IgD-negative memory B cell (primary cell): ENCODE data around the gene LINC00305. TPM values are rescaled to one million over a fixed set of nuclear protein-coding genes. Genes with fewer than 3 reads are reported as not detected.

Experiments
- H3K27ac Mint-ChIP-seq, 3 donors: one replicate each; pipeline ENCODE4 v1.8.0; 2020 to 2022; ENCODE audit warnings: mild to moderate bottlenecking in 3 of 3, mixed read lengths in 3 of 3, moderate library complexity in 1 of 3
- H3K27me3 Mint-ChIP-seq: one replicate; pipeline ENCODE4 v1.8.0; 2021; ENCODE audit warnings: mixed read lengths
- H3K36me3 Mint-ChIP-seq: one replicate; pipeline ENCODE4 v1.8.0; 2020; ENCODE audit warnings: mild to moderate bottlenecking, mixed read lengths
- H3K4me1 Mint-ChIP-seq, 3 donors: one replicate each; pipeline ENCODE4 v1.8.0; 2020 to 2022; ENCODE audit warnings: mixed read lengths in 3 of 3, mild to moderate bottlenecking in 1 of 3
- H3K4me3 Mint-ChIP-seq, 4 donors: one replicate each; pipeline ENCODE4 v1.8.0; 2020 to 2022; ENCODE audit warnings: mild to moderate bottlenecking in 4 of 4, mixed read lengths in 4 of 4, moderate library complexity in 3 of 4
- H3K9me3 Mint-ChIP-seq, 3 donors: one replicate each; pipeline ENCODE4 v1.8.0; 2020 to 2021; ENCODE audit warnings: mixed read lengths in 3 of 3, mild to moderate bottlenecking in 1 of 3
- polyA plus RNA-seq: library from polyadenylated mRNA; unstranded; fragments of 300-500 nt; fragmentation: Illumina TruSeq; gene quantifications from one replicate; pipeline ENCODE4 v1.2.3, GENCODE V29; 2021

LINC00305 gene
- polyA plus RNA-seq, 1 donor from 2014 or later, result not detected

DNA sequence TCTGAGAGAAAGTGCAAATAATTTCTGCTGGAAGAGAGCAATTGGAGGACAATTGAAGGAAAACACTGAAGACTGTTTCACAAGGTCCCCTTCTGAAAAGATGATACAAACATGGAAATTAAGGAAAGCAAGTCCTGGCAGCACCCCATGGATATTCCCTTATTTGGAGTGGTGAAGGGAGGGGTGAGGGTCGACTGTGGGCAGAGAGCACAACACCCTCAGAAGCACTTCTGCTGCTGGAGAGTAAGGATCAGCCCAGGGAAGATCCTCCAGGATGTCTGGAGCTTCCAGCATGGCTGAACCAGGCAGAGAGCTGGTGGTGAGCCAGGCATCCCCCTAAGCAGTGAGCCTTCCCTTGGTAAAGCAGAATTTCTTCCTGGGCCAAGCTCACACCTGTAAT lies 54.7 kb downstream of the LINC00305 start:
- Mint-ChIP-seq H3K36me3 (no peaks in the 10 kb centered on the region), H3K9me3 (no peaks in the 10 kb centered on the region), H3K4me1 (peaks cover 0 to under 1% (median 0%) of the 10 kb centered on the region in 3 donors), H3K27me3 (no peaks in the 10 kb centered on the region), H3K4me3 (no peak overlapping the region), H3K27ac (no peak overlapping the region)

DNA sequence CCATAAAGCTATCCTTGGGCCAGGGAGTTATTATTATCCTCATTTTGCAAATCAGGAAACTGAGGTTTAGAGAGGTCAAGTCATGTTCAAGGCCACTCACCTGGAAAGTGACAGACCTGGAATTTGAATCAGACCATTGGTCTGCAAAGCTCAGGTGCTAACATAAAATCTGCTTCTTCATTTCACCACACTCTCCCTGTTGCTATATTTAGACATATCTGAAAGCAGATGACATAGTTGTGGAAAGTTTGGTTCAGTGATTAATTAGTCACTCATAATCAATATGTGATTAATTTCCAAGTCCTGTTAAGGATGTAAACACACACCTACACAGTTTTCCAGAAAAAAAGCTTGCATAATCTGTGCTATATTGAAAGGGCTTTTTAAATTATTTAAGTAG lies 57.4 kb downstream of the LINC00305 start:
- Mint-ChIP-seq H3K4me1 (no peaks in the 10 kb centered on the region), H3K4me3 (no peak overlapping the region), H3K27ac (no peak overlapping the region), H3K36me3 (no peaks in the 10 kb centered on the region), H3K27me3 (no peaks in the 10 kb centered on the region), H3K9me3 (no peaks in the 10 kb centered on the region)

DNA sequence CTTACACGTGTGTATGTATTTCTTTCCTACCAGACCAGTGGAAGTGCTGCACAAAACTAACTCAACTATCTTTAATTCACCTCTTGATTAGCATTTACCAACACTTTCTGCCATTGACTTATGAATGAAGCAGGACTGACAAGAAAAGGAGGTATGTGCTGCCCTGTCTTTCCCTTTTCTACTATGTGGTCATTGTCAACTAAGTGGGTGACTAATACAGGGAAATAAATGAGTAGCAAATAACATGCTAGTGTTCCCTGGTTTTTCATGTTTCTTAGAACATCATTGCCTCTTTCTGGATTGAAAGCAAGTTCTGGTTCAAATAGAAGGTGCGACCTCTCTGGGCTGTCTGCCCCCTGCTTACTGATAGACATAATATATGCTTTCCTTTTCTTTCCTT lies 58.0 kb downstream of the LINC00305 start:
- Mint-ChIP-seq H3K27ac (no peak overlapping the region), H3K4me1 (no peaks in the 10 kb centered on the region), H3K27me3 (no peaks in the 10 kb centered on the region), H3K9me3 (no peaks in the 10 kb centered on the region), H3K4me3 (no peak overlapping the region), H3K36me3 (no peaks in the 10 kb centered on the region)

DNA sequence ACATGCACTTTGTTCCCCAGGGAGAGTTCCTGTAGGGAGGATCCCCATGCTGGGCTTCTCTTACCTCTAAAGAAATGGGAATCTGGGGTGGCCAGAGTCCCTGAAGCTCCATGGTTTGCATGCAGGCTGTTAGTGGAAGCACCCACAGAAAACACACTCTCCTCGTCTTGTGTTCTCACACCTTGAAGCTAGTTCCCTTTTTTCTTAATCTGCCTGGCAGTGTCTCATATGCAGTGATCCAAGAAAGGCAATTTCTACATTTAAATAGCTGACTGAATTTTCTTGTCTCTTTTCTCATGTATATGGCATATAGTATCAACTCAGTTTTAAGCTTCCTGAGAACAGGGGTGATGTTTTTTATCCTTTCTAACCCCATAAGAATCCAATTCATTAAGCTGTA lies 65.0 kb downstream of the LINC00305 start:
- H3K27me3 Mint-ChIP-seq, result no peaks in the 10 kb centered on the region
- H3K36me3 Mint-ChIP-seq, result no peaks in the 10 kb centered on the region
- H3K4me1 Mint-ChIP-seq, result peaks cover 0 to 1% (median 0%) of the 10 kb centered on the region in 3 donors
- no peak overlapping the region for H3K27ac Mint-ChIP-seq
- no peak overlapping the region for H3K4me3 Mint-ChIP-seq
- peaks cover 0 to 1% (median 0%) of the 10 kb centered on the region in 3 donors for H3K9me3 Mint-ChIP-seq

DNA sequence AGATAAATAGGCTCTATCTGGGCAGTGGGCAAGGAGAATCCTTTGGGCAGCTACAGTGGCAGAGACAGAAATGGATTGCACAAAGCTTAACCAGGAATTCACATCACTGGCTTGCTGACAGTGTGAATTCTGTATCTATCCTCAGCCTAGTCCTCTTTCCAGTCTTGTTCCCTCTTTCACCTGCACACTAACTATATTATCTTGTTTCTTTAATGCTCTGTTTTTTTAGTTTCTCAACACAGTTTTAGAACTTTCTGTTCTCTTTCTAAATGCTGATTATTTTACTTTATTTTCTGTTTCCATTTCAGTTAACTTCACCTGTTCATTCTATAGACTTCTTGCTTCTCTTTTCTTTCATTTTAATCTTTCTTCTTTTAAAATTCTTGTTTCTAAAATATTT lies 66.4 kb downstream of the LINC00305 start:
- Mint-ChIP-seq H3K4me3 (no peak overlapping the region), H3K27me3 (no peaks in the 10 kb centered on the region), H3K36me3 (no peaks in the 10 kb centered on the region), H3K9me3 (peaks cover 0 to 1% (median 0%) of the 10 kb centered on the region in 3 donors), H3K27ac (peak overlapping the region in 1 of 3 donors; percentile 3), H3K4me1 (peaks cover 0 to 1% (median 0%) of the 10 kb centered on the region in 3 donors)

DNA sequence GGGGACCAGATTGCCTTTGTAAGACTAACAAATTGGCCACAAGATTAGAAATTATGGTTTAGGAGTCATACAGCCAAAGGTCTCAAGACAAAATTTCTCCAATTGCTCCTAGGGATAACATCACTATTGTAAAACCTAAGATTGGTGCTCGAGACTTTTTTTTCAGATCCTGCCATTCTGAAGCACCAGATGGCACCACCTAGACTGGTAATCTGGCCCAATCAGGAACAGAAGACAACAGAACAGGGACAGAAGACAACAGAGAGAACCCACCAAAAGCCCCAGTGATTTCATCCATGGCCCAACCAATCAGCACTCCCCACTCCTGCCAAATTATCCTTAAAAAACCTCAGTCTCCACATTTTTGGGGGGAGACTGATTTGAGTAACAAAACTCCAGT lies 66.8 kb downstream of the LINC00305 start:
- Mint-ChIP-seq H3K9me3 (peaks cover 0 to 1% (median 0%) of the 10 kb centered on the region in 3 donors), H3K27me3 (no peaks in the 10 kb centered on the region), H3K4me3 (no peak overlapping the region), H3K4me1 (peaks cover 0 to 1% (median 0%) of the 10 kb centered on the region in 3 donors), H3K27ac (no peak overlapping the region), H3K36me3 (no peaks in the 10 kb centered on the region)

DNA sequence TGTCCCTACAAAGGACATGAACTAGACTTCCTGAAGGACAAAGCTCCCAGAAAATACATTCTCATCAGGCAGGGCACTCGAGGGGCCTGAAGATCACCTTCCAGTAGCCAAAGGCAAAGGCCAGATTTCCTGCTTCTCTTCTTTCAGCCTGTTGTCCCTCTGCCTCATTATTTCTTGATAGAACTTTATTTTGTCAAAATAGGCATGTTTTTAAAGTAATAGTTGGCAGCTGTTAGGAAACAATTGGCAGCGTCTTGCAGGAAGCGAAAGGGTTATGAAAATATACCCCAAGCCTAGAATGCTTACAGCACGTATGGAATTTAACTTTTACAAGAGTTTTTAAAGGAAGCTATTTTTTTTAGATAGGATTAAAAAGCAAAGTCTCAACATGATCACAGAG lies 74.9 kb downstream of the LINC00305 start:
- no peaks in the 10 kb centered on the region for H3K4me1 Mint-ChIP-seq
- H3K36me3 Mint-ChIP-seq, result no peaks in the 10 kb centered on the region
- peaks cover 3 to 4% (median 4%) of the 10 kb centered on the region in 3 donors for H3K9me3 Mint-ChIP-seq
- H3K27me3 Mint-ChIP-seq, result peaks cover 1% of the 10 kb centered on the region
- no peak overlapping the region for H3K27ac Mint-ChIP-seq
- peak overlapping the region in 1 of 4 donors; percentile 32 for H3K4me3 Mint-ChIP-seq

DNA sequence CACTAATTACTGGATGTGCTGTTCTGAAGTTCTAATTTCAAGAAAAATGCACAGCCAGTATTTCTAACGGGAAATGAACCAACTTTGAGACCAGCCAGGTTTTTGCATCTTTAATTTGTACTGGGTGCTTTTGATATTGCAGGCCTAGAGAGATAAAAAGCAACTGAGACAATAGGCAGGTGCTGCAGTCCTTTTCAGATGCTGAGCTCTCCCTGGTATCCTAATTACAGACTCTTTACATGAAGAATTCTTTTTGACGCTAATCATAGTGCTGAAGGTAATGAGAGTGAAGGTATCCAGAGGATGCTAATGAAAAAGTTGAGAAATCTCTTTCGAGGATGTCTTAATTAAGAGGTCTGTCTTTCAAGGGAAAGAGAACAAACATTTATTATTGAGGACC lies 93.9 kb downstream of the LINC00305 start:
- H3K9me3 Mint-ChIP-seq, result peaks cover 0 to 1% (median 0%) of the 10 kb centered on the region in 3 donors
- H3K4me3 Mint-ChIP-seq, result no peak overlapping the region
- peaks cover 3% of the 10 kb centered on the region for H3K27me3 Mint-ChIP-seq
- H3K36me3 Mint-ChIP-seq, result peaks cover 1% of the 10 kb centered on the region
- no peak overlapping the region for H3K27ac Mint-ChIP-seq
- H3K4me1 Mint-ChIP-seq, result no peaks in the 10 kb centered on the region

DNA sequence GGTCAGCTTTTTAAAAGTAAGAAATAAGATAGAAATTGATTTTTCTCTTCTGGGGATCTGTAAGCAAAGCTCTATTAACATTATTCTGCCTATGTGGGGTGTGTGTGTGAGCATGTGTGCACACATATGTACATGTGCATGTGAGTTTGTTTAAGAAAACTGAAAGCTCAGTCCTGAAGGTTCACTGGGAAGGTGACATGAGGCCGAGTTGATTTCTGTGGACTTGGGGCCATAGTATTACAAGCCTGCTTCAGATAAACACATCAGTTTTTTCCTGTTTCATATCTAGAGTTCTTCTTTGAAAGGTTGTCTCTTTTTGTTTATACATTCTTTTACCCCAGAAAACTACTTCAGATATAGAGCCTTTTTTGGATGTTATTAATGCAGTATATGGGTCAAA lies 95.6 kb downstream of the LINC00305 start:
- no peaks in the 10 kb centered on the region for H3K4me1 Mint-ChIP-seq
- peaks cover 3% of the 10 kb centered on the region for H3K27me3 Mint-ChIP-seq
- no peaks in the 10 kb centered on the region for H3K36me3 Mint-ChIP-seq
- no peaks in the 10 kb centered on the region for H3K9me3 Mint-ChIP-seq
- H3K27ac Mint-ChIP-seq, result no peak overlapping the region
- no peak overlapping the region for H3K4me3 Mint-ChIP-seq

DNA sequence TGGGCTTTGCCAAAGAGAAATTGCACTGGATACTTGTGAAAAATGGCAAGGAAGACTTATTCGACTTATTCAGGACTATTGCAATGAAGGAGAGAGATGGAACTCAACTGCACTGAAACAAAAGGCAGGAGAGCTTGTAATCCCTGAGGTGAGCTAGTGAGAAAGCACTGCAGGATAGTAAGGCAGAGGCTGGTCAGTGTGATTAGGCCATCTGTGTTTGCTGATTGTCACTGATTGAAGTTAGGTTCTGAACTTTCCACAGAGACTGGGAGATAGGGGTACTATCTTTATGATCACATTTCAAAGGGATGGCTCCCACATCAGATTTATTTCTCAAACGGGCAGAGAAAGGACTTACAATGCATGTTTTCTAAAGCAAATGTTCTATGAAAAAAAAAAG lies 96.1 kb downstream of the LINC00305 start:
- H3K4me1 Mint-ChIP-seq, result no peaks in the 10 kb centered on the region
- no peaks in the 10 kb centered on the region for H3K9me3 Mint-ChIP-seq
- H3K27ac Mint-ChIP-seq, result no peak overlapping the region
- H3K27me3 Mint-ChIP-seq, result peaks cover 3% of the 10 kb centered on the region
- H3K4me3 Mint-ChIP-seq, result no peak overlapping the region
- H3K36me3 Mint-ChIP-seq, result no peaks in the 10 kb centered on the region

DNA sequence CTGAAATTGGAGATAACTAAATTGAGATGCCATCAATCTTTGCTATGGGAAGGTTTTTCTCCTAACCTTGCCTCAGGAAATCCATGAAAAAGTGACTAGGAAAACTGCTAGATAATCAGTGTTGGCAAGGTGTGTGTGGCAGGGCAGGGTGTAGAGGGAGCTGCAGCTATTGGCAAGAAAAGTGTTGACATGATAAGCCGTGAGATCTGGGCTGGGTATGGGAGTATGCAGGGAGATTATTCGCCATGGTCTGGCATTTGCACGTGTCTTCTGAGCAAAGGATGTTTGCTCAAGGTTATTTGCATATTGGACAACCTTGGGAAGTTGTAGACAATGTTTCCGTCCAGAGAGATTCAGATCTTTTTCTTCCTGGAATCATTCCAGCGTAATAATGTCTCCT lies 104.3 kb downstream of the LINC00305 start:
- no peaks in the 10 kb centered on the region for H3K27me3 Mint-ChIP-seq
- H3K9me3 Mint-ChIP-seq, result peaks cover 0 to 8% (median 0%) of the 10 kb centered on the region in 3 donors
- no peak overlapping the region for H3K27ac Mint-ChIP-seq
- H3K36me3 Mint-ChIP-seq, result no peaks in the 10 kb centered on the region
- H3K4me1 Mint-ChIP-seq, result peaks cover 0 to 1% (median 0%) of the 10 kb centered on the region in 3 donors
- no peak overlapping the region for H3K4me3 Mint-ChIP-seq

DNA sequence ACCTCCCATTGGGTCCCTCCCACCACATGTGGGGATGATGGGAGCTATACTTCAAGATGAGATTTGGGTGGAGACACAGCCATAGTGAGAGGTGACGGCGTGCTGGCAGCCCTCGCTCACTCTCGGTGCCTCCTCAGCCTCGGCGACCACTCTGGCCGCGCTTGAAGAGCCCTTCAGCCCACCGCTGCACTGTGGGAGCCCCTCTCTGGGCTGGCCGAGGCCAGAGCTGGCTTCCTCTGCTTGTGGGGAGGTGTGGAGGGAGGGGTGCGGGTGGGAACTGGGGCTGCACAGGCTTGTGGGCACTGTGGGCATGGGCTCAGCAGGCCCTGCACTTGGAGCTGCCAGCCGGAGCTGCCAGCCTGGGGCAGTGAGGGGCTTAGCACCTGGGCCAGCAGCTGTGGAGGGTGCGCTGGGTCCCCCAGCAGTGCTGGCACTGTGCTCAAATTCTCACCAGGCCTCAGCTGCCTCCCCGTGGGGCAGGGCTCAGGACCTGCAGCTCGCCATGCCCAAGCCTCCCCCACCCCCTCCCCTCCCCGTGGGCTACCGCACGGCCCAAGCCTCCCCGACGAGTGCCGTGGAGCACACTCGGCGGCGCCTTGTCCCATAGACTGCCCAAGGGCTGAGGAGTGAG lies 106.0 kb downstream of the LINC00305 start:
- H3K9me3 Mint-ChIP-seq, result peaks cover 0 to 8% (median 0%) of the 10 kb centered on the region in 3 donors
- no peak overlapping the region for H3K27ac Mint-ChIP-seq
- H3K36me3 Mint-ChIP-seq, result no peaks in the 10 kb centered on the region
- no peak overlapping the region for H3K4me3 Mint-ChIP-seq
- peaks cover 0 to 1% (median 0%) of the 10 kb centered on the region in 3 donors for H3K4me1 Mint-ChIP-seq
- no peaks in the 10 kb centered on the region for H3K27me3 Mint-ChIP-seq

DNA sequence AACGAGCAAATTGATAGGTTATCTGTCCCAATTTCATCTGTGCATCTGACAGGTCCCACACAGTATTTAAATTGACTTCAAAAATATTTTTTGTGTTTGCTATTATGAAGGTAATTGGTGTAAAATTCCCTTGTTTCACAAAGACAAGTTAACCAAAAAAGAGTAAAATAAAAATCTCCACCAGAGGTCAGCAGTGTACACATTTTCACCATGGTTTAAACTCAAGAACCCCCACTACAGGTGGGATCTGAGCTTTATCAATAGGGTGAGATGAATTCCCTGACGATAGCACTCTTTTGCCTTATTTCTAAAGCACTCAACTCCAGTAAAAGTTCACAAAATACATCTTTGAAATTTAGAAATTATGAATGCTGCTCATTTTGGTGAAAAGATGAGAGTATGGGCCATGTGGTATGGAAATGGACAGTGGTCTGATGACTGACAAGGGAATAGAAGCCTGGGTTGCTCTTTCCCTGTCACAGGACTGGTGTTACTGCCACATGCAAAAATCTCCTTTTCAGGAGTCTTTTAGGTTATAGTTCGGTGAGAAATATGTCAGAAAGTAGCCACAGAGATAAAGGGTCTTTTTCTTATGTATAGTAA lies 111.0 kb downstream of the LINC00305 start:
- H3K9me3 Mint-ChIP-seq, result no peaks in the 10 kb centered on the region
- H3K27me3 Mint-ChIP-seq, result no peaks in the 10 kb centered on the region
- H3K4me3 Mint-ChIP-seq, result no peak overlapping the region
- H3K36me3 Mint-ChIP-seq, result no peaks in the 10 kb centered on the region
- no peak overlapping the region for H3K27ac Mint-ChIP-seq
- H3K4me1 Mint-ChIP-seq, result no peaks in the 10 kb centered on the region

DNA sequence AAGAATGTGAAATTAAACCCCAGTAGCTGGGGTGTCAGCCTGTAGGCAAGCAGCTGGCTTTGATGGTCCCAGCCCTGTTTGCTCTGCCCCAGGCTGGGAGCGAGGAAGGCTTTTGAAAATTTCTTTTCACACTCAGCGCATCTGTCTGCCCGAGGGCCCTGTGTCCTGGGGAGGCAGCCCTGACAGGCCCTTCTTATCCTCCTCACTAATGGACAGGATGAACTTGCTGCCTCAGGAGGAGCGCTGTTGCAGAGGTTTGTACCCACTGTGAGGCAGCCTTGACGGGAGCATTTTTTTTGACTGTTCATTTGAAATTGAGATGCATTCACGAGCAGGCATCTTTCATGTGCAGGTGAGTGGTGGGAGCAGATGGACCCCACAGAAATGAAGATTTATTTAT lies 116.6 kb downstream of the LINC00305 start:
- Mint-ChIP-seq H3K27me3 (peaks cover 2% of the 10 kb centered on the region), H3K4me3 (no peak overlapping the region), H3K4me1 (peaks cover 0 to 6% (median 0%) of the 10 kb centered on the region in 3 donors), H3K9me3 (no peaks in the 10 kb centered on the region), H3K36me3 (no peaks in the 10 kb centered on the region), H3K27ac (no peak overlapping the region)

DNA sequence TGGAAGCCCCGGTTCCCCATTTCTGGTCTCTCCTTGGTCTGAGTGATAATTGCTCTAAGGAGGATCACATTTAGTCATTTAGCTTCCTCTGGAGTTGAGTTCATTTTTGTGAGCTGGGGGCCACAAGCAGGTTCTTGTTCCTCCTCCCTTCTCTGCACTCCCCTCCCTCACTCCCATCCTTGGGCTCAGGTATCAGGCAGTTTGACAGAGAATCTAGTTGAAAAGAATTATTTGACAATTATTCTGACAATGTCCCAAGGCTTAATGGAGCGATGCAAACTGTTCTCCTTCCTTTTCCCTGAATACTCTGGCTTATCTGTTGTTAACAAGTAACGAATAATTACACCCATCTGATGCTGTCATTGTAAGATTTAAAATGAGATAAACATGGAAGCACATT lies 117.5 kb downstream of the LINC00305 start:
- Mint-ChIP-seq H3K4me3 (no peak overlapping the region), H3K27ac (no peak overlapping the region), H3K9me3 (no peaks in the 10 kb centered on the region), H3K4me1 (peaks cover 0 to 6% (median 0%) of the 10 kb centered on the region in 3 donors), H3K36me3 (no peaks in the 10 kb centered on the region), H3K27me3 (peaks cover 2% of the 10 kb centered on the region)
